A549 (cell line): ENCODE data around the gene CHST11. TPM values are rescaled to one million over a fixed set of nuclear protein-coding genes. Genes with fewer than 3 reads are reported as not detected.
"Not testable (repeated sequence)": the region's sequence is repeated elsewhere in the genome, so short reads cannot be mapped to it uniquely, and the experiment has no call there.

Experiments
- ATAC-seq, 2 experiments: fragments of 200-7000 bp in 1 of 2; fragments of >200 bp in 1 of 2; cut with Nextera tagmentation in 1 of 2; cut with Tn5 transposase in 1 of 2; 3 replicates each; pipeline versions ENCODE4 v1.8.0 to v1.9.1; 2018 to 2020; ENCODE audit warnings: mild to moderate bottlenecking in 1 of 2, moderate library complexity in 1 of 2
- CTCF ChIA-PET: fragments of 300-600 bp; sonication (Branson Sonifier 250); formaldehyde crosslinking; extraction: SDS; loops from one replicate; lab custom pipeline; 2021; ENCODE audit warnings: antibody characterized with exemption, inconsistent platforms; lab: Yijun Ruan, JAX
- POLR2A ChIA-PET: fragments of 350-600 bp; formaldehyde crosslinking; extraction: SDS; loops from one replicate; lab custom pipeline; 2021; ENCODE audit warnings: antibody characterized with exemption, inconsistent platforms; lab: Yijun Ruan, JAX
- DNase-seq, 2 experiments: peaks; one replicate each; pipeline versions ENCODE4 v3.0.0 to v3.0.0-alpha.2; 2011 to 2016; ENCODE audit warnings: low read depth in 1 of 2, low spot score in 1 of 2
- FAIRE-seq: peaks from 2 replicates; lab custom pipeline; 2011; peaks lifted over from hg19 to GRCh38; lab: Jason Lieb, UNC
- H3K27ac ChIP-seq, 2 experiments: fragments of >200 bp; sonication (Bioruptor Twin); formaldehyde crosslinking; 3 replicates each; pipeline ENCODE4 v1.5.1; 2016 to 2017
- H3K4me1 ChIP-seq: fragments of >200 bp; sonication (Bioruptor Twin); formaldehyde crosslinking; 3 replicates; pipeline ENCODE4 v1.6.1; 2016
- H3K4me2 ChIP-seq: fragments of >200 bp; sonication (Bioruptor Twin); formaldehyde crosslinking; 3 replicates; pipeline ENCODE4 v1.6.1; 2016
- H3K4me3 ChIP-seq: fragments of >200 bp; sonication (Bioruptor Twin); formaldehyde crosslinking; 3 replicates; pipeline ENCODE4 v1.5.1; 2016
- H3K9me3 ChIP-seq: fragments of >200 bp; sonication (Bioruptor Twin); formaldehyde crosslinking; 3 replicates; pipeline ENCODE4 v1.6.1; 2016
- BHLHE40 ChIP-seq: IDR thresholded peaks from 2 replicates; pipeline ENCODE4 v1.6.1; 2012; ENCODE audit warnings: low read depth, low read length, inconsistent platforms
- CEBPB ChIP-seq, 2 experiments: fragments of >200 bp in 1 of 2; sonication (Bioruptor Twin) in 1 of 2; formaldehyde crosslinking in 1 of 2; IDR thresholded peaks; 2 replicates each; pipeline ENCODE4 v1.6.1; 2012 to 2016
- CHD2 ChIP-seq: fragments of 150-350 bp; IDR thresholded peaks from 2 replicates; pipeline ENCODE4 v1.6.1; 2014; ENCODE audit warnings: low read length; ENCODE audit not compliant: partially characterized antibody
- EHF ChIP-seq: fragments of 250-450 bp; sonication (Bioruptor Pico); IDR thresholded peaks from 2 replicates; pipeline ENCODE4 v1.5.0; 2020; ENCODE audit warnings: mild to moderate bottlenecking
- ELK1 ChIP-seq: fragments of 150-350 bp; IDR thresholded peaks from 2 replicates; pipeline ENCODE4 v1.6.1; 2014; ENCODE audit warnings: low read depth, mild to moderate bottlenecking, low read length
- EP300 ChIP-seq, 2 experiments: fragments of >200 bp; sonication (Bioruptor Twin); formaldehyde crosslinking; IDR thresholded peaks; 2 replicates in 1 of 2; 3 replicates in 1 of 2; pipeline ENCODE4 v1.6.1; 2016 to 2017
- FOSB ChIP-seq: fragments of 250-450 bp; sonication (Bioruptor Pico); IDR thresholded peaks from 2 replicates; pipeline ENCODE4 v1.5.0; 2020; ENCODE audit warnings: mild to moderate bottlenecking, moderate library complexity
- FOSL2 ChIP-seq, 2 experiments: fragments of 450-650 bp in 1 of 2; fragments of >200 bp in 1 of 2; sonication (Bioruptor Twin) in 1 of 2; formaldehyde crosslinking; IDR thresholded peaks; 2 replicates each; pipeline versions ENCODE4 v1.5.0 to v1.6.1; 2016 to 2020; ENCODE audit warnings: mild to moderate bottlenecking in 1 of 2, moderate library complexity in 1 of 2
- MAFK ChIP-seq: fragments of 450-650 bp; IDR thresholded peaks from 2 replicates; pipeline ENCODE4 v1.6.1; 2014; ENCODE audit not compliant: partially characterized antibody
- MAZ ChIP-seq: fragments of 150-350 bp; IDR thresholded peaks from 2 replicates; pipeline ENCODE4 v1.6.1; 2014; ENCODE audit warnings: antibody characterized with exemption, low read depth, low read length, borderline replicate concordance
- MYC ChIP-seq: IDR thresholded peaks from 2 replicates; pipeline ENCODE4 v1.6.1; 2012; ENCODE audit warnings: mild to moderate bottlenecking, inconsistent platforms, low read length, improper control_type of control experiment, borderline replicate concordance
- PHF8 ChIP-seq: fragments of 200-600 bp; sonication (generic); IDR thresholded peaks from 2 replicates; pipeline ENCODE4 v1.6.1; 2016; ENCODE audit warnings: low read depth, mild to moderate bottlenecking, antibody characterized with exemption, moderate library complexity, borderline replicate concordance
- RAD21 ChIP-seq, 2 experiments: fragments of >200 bp in 1 of 2; sonication (Bioruptor Twin) in 1 of 2; formaldehyde crosslinking in 1 of 2; IDR thresholded peaks in 1 of 2; conservative IDR thresholded peaks in 1 of 2; 2 replicates in 1 of 2; 3 replicates in 1 of 2; pipeline ENCODE4 v1.6.1; 2012 to 2018; ENCODE audit warnings: inconsistent platforms in 1 of 2
- RARB ChIP-seq: fragments of 250-450 bp; sonication (Bioruptor Pico); IDR thresholded peaks from 2 replicates; pipeline ENCODE4 v1.8.0; 2021; ENCODE audit warnings: mild to moderate bottlenecking, moderate library complexity
- RCOR1 ChIP-seq: fragments of 150-350 bp; IDR thresholded peaks from 2 replicates; pipeline ENCODE4 v1.6.1; 2014; ENCODE audit warnings: antibody characterized with exemption, low read length, low read depth
- RNF2 ChIP-seq: fragments of 200-600 bp; sonication (generic); IDR thresholded peaks from 2 replicates; pipeline ENCODE4 v1.6.1; 2016; ENCODE audit warnings: low read depth, mild to moderate bottlenecking, antibody characterized with exemption, moderate library complexity, borderline replicate concordance
- TP53 ChIP-seq: fragments of 250-450 bp; sonication (Bioruptor Pico); IDR thresholded peaks from 2 replicates; pipeline ENCODE4 v1.5.0; 2021; ENCODE audit warnings: mild to moderate bottlenecking, moderate library complexity
- ZC3H11A ChIP-seq: fragments of 450-650 bp; IDR thresholded peaks from 2 replicates; pipeline ENCODE4 v1.6.1; 2014; ENCODE audit warnings: antibody characterized with exemption, mild to moderate bottlenecking
- ZNF302 ChIP-seq: fragments of 250-450 bp; sonication (Bioruptor Pico); IDR thresholded peaks from 2 replicates; pipeline ENCODE4 v1.9.0; 2021; ENCODE audit warnings: inconsistent platforms, mild to moderate bottlenecking, moderate library complexity
- WGBS: methylation state at CpG from one replicate; pipeline ENCODE4 v1.1.6; 2017; ENCODE audit errors: missing lambda C conversion rate; 5-methylcytosine and 5-hydroxymethylcytosine counted together
- polyA plus RNA-seq, 4 experiments: library from polyadenylated mRNA; depleted of rRNA in 3 of 4; stranded (reverse); fragments of >200 nt; fragmentation: RNase III in 1 of 4; extraction: RNeasy Plus Mini Kit Qiagen cat#74134 plus additional on column Dnase treatment in 1 of 4; gene quantifications; 2 replicates in 3 of 4; 3 replicates in 1 of 4; pipeline ENCODE4 v1.2.3, GENCODE V29; 2011 to 2017
- TF ChIP-seq, protein P1 (sequence below): fragments of 450-650 bp; IDR thresholded peaks from 2 replicates; pipeline ENCODE4 v1.6.1; 2014; ENCODE audit warnings: antibody characterized with exemption
- TF ChIP-seq, protein P2 (sequence below): IDR thresholded peaks from 2 replicates; pipeline ENCODE4 v1.6.1; 2012; ENCODE audit warnings: low read depth, borderline replicate concordance

Gene CHST11
- polyA plus RNA-seq, 2 of the 4 experiments (the other 2 are of a cell fraction): 19.2 to 21.8 TPM

- ChIA-PET POLR2A (no interaction called here), CTCF (interaction anchor here (0.7 kb wide), 1 partner anchor 433 kb away, joined by 3 read pairs; no protein-coding TSS in a partner anchor)
- WGBS: 92% methylated on average over 6 of the region's 6 CpGs
- no peak overlapping the region for H3K4me3 ChIP-seq
- FAIRE-seq: no peak
- no peaks in the 10 kb centered on the region for H3K9me3 ChIP-seq
- H3K27ac ChIP-seq: no peak overlapping the region
- H3K4me1 ChIP-seq: peaks cover 13% of the 10 kb centered on the region
- no peak for ATAC-seq
- DNase-seq: no peak
- no peak overlapping the region for H3K4me2 ChIP-seq
- TF ChIP-seq RCOR1: no peak
- TF ChIP-seq CEBPB (IDR thresholded peaks at IDR 0.05): no peak
- no peak for TF ChIP-seq RARB (CRISPR knock-in tag)
Observed at GRCh38 chr12:104526751-104527150, 70.0 kb downstream of the CHST11 start.

DNA sequence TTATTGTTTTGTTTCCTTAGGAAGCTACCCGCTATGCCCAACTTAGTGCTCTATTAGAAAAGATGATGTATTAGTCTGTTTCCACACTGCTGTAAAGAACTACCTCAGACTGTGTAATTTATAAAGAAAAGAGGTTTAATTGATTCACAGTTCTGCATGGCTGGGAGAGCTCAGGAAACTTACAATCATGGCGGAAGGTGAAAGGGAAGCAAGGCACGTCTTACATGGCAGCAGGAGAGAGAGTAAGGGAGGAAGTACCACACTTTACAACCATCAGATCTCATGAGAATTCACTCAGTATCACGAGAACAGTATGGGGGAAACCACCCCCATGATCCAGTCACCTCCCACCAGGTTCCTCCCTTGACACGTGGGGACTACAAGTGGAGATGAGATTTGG lies 70.9 kb downstream of the CHST11 start:
- DNase-seq, H3K9me3 ChIP-seq, FAIRE-seq, ATAC-seq, H3K27ac ChIP-seq, H3K4me2 ChIP-seq, H3K4me3 ChIP-seq, POLR2A ChIA-PET: not testable (repeated sequence)
- CTCF ChIA-PET: interaction anchor here (1.0 kb wide), 1 partner anchor 20 kb away, joined by 3 read pairs; no protein-coding TSS in a partner anchor
- peaks cover 13% of the 10 kb centered on the region for H3K4me1 ChIP-seq
- 87% methylated on average over 5 of the region's 5 CpGs for WGBS

- Histone ChIP-seq H3K27ac (no peak overlapping the region), H3K4me2 (no peak overlapping the region), H3K4me3 (no peak overlapping the region), H3K9me3 (no peaks in the 10 kb centered on the region), H3K4me1 (no peaks in the 10 kb centered on the region; the same call in 2 of the 3 replicates)
- no peak for TF ChIP-seq BHLHE40
- no peak for TF ChIP-seq ZC3H11A
- no peak for TF ChIP-seq MYC
- no peak for TF ChIP-seq EHF (CRISPR knock-in tag)
- TF ChIP-seq, protein P1, sequence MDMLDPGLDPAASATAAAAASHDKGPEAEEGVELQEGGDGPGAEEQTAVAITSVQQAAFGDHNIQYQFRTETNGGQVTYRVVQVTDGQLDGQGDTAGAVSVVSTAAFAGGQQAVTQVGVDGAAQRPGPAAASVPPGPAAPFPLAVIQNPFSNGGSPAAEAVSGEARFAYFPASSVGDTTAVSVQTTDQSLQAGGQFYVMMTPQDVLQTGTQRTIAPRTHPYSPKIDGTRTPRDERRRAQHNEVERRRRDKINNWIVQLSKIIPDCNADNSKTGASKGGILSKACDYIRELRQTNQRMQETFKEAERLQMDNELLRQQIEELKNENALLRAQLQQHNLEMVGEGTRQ: no peak
- TF ChIP-seq, protein P2, sequence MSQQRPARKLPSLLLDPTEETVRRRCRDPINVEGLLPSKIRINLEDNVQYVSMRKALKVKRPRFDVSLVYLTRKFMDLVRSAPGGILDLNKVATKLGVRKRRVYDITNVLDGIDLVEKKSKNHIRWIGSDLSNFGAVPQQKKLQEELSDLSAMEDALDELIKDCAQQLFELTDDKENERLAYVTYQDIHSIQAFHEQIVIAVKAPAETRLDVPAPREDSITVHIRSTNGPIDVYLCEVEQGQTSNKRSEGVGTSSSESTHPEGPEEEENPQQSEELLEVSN: no peak
- no peak for TF ChIP-seq FOSB (CRISPR knock-in tag)
- TF ChIP-seq ZNF302 (CRISPR knock-in tag): no peak
- TF ChIP-seq RAD21 (conservative IDR thresholded peaks at IDR 0.05 in 1 of 2, IDR thresholded peaks at IDR 0.05 in 1 of 2): no peak
- TF ChIP-seq EP300 (IDR thresholded peaks at IDR 0.05): no peak
- TF ChIP-seq MAZ: no peak
- TF ChIP-seq RNF2: no peak
- no peak for TF ChIP-seq MAFK
- no peak for TF ChIP-seq ELK1
- TF ChIP-seq CHD2: no peak
- no peak for TF ChIP-seq PHF8
- TF ChIP-seq TP53 (CRISPR knock-in tag): no peak
- TF ChIP-seq FOSL2 (IDR thresholded peaks at IDR 0.05): no peak
- TF ChIP-seq FOSL2 (CRISPR knock-in tag; IDR thresholded peaks at IDR 0.05): no peak
- ATAC-seq (no peak), FAIRE-seq (no peak), DNase-seq (no peak)
- ChIA-PET CTCF (interaction anchor here (1.0 to 1.4 kb wide), 4 partner anchors 10 to 147 kb away, joined by 3 read pairs; no protein-coding TSS in a partner anchor), POLR2A (no interaction called here)
- 85% methylated on average over 3 of the region's 3 CpGs for WGBS
Observed at GRCh38 chr12:104529130-104529874, 72.6 kb downstream of the CHST11 start.
